GM12891 (cell line): ENCODE measurements around the gene CRPPA.

ENCODE experiments used
- POLR2A ChIP-seq: IDR thresholded peaks from 2 replicates; pipeline ENCODE4 v1.6.1; 2011; ENCODE audit warnings: low read depth, low read length, control low read depth
- POLR2AphosphoS5 ChIP-seq: IDR thresholded peaks from 2 replicates; pipeline ENCODE4 v1.6.1; 2011; ENCODE audit warnings: low read depth, low read length, control low read depth
- POU2F2 ChIP-seq: IDR thresholded peaks from 2 replicates; pipeline ENCODE4 v1.6.1; 2011; ENCODE audit warnings: low read depth, mild to moderate bottlenecking, control low read depth, low read length, moderate library complexity
- SPI1 ChIP-seq: IDR thresholded peaks from 2 replicates; pipeline ENCODE4 v1.6.1; 2011; ENCODE audit warnings: low read depth, low read length, control low read depth
- TAF1 ChIP-seq: IDR thresholded peaks from 2 replicates; pipeline ENCODE4 v1.6.1; 2011; ENCODE audit warnings: low read depth, low read length, control low read depth

DNA sequence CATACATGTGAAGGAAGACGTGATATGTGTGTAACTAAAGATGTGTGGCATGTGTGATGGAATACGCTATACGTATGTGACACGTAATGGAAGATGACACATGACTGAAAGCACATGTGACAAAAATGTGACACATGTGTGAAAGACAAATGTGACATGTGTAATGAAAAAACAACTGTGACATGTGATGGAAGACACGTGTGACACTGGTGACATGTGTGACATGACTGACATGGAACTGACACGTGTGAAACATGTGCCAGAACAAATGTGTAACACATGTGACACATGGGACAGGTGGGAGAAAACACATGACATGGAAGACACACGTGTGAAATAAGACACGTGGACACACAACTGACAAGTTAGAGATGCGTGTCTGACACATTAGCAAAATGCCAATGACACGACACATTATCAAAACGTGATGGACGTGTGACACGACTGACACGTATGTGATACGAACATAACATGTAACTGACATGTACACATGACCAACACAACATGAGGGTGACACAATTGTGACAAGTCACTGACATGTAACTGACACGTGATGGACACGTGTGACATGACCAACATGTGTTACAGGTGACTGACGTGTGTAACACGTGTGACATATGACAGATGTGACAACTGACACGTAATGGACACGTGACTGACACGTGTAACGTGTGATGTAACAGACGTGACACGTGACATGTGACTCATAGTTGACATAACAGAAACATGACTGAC lies 24.4 kb downstream of the CRPPA start:
- TF ChIP-seq POLR2AphosphoS5, result no peak
- TF ChIP-seq POLR2A, result no peak
- TF ChIP-seq SPI1, result no peak
- no peak for TF ChIP-seq TAF1
- TF ChIP-seq POU2F2, result no peak
